ENCODE measurements around the gene FAM13A.
"Not testable (repeated sequence)": the region's sequence is repeated elsewhere in the genome, so short reads cannot be mapped to it uniquely, and the experiment has no call there.

Gene FAM13A

GRCh38 chr4:88860586-88860985, 196.4 kb downstream of the FAM13A start:
- DNase-seq (ENCODE audit: insufficient read length, low spot score) (no peak), FAIRE-seq (no peak)
- TF ChIP-seq TAF1 (IDR thresholded peaks at IDR 0.05; ENCODE audit: low read depth, low read length), result no peak
- no peak for TF ChIP-seq PAX5 (IDR thresholded peaks at IDR 0.05; ENCODE audit: insufficient read depth, low read length, severe bottlenecking)
- no peak for TF ChIP-seq POLR2A (IDR thresholded peaks at IDR 0.05; ENCODE audit: low read depth, low read length)

- FAIRE-seq (no peak), DNase-seq (ENCODE audit: insufficient read length, low spot score) (no peak)
- no peak for TF ChIP-seq POLR2A (IDR thresholded peaks at IDR 0.05; ENCODE audit: low read depth, low read length)
- TF ChIP-seq POU2F2 (IDR thresholded peaks at IDR 0.05; ENCODE audit: low read depth, low read length), result no peak
- TF ChIP-seq PAX5 (IDR thresholded peaks at IDR 0.05; ENCODE audit: insufficient read depth, low read length, severe bottlenecking), result no peak
- no peak for TF ChIP-seq POLR2AphosphoS5 (IDR thresholded peaks at IDR 0.05; ENCODE audit: low read depth, low read length)
- TF ChIP-seq TAF1 (IDR thresholded peaks at IDR 0.05; ENCODE audit: low read depth, low read length), result no peak
- no peak for TF ChIP-seq SPI1 (IDR thresholded peaks at IDR 0.05; ENCODE audit: low read depth, low read length)
These were observed 197.7 kb downstream of the FAM13A start for GRCh38 chr4:88859191-88859812.

DNA sequence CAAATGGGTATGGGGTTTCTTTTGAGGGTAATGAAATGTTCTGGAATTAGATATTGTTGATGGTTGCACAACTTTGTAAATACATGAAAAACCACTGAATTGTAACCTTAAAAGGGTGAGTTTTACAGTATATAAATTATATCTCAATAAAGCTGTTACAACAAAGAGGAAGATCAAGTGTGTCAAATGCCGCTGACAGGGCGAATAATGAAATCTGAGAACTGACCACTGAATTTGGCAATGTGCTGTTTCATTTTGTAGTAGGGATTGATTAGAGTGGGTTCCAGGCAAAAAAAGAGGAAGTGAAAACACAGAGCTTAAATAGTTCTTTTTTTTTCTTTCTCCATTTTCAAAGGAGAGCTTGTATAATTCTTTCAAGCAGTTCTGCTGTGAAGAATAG, 198.2 kb downstream of the FAM13A start:
- FAIRE-seq (no peak), DNase-seq (ENCODE audit: insufficient read length, low spot score) (no peak)

GRCh38 chr4:88857588-88857987, 199.4 kb downstream of the FAM13A start:
- no peak for TF ChIP-seq SPI1 (IDR thresholded peaks at IDR 0.05; ENCODE audit: low read depth, low read length)
- no peak for TF ChIP-seq POU2F2 (IDR thresholded peaks at IDR 0.05; ENCODE audit: low read depth, low read length)
- TF ChIP-seq POLR2AphosphoS5 (IDR thresholded peaks at IDR 0.05; ENCODE audit: low read depth, low read length), result no peak
- no peak for TF ChIP-seq PAX5 (IDR thresholded peaks at IDR 0.05; ENCODE audit: insufficient read depth, low read length, severe bottlenecking)
- TF ChIP-seq POLR2A (IDR thresholded peaks at IDR 0.05; ENCODE audit: low read depth, low read length), result no peak
- no peak for TF ChIP-seq TAF1 (IDR thresholded peaks at IDR 0.05; ENCODE audit: low read depth, low read length)
- FAIRE-seq, result no peak
- no peak for DNase-seq (ENCODE audit: insufficient read length, low spot score)

More for the DNA sequence above, 198.2 kb downstream of the FAM13A start:
- TF ChIP-seq SPI1 (IDR thresholded peaks at IDR 0.05; ENCODE audit: low read depth, low read length) (peak; percentile 99), POLR2A (IDR thresholded peaks at IDR 0.05; ENCODE audit: low read depth, low read length) (no peak), TAF1 (IDR thresholded peaks at IDR 0.05; ENCODE audit: low read depth, low read length) (no peak)

- FAIRE-seq (no peak), DNase-seq (ENCODE audit: insufficient read length, low spot score) (no peak)
- TF ChIP-seq POLR2AphosphoS5 (IDR thresholded peaks at IDR 0.05; ENCODE audit: low read depth, low read length), result no peak
- TF ChIP-seq SPI1 (IDR thresholded peaks at IDR 0.05; ENCODE audit: low read depth, low read length), result no peak
These were observed 202.5 kb downstream of the FAM13A start for GRCh38 chr4:88854481-88854880.

- not testable (repeated sequence) for DNase-seq (ENCODE audit: insufficient read length, low spot score); FAIRE-seq
These were observed 203.4 kb downstream of the FAM13A start for GRCh38 chr4:88853583-88853982.

DNA sequence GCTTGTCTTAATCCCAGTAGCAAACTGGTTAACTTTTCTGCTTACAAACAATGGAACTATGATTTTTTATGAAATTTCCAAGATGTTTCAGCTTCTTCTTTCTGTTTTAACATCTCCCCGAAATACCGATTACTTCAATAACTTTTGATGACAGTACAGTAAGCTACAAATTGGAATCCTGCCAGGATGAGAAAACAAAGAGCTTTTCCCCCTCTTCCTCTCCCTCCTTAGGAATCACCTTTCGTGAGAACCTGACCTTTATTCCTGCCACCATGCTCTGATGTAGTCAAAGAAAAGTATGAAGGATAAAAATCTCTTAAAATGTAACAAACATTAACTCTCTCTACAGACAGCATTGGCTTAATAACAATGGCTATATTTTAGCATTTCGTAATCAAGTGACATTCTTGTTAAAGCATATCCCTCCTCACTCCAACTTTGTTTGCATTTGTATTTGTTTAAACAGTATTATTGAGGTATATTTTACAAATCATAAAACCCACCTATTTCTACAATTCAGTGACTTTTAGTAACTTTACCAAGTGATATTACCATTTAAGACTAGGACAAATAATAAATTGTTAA, 210.7 kb downstream of the FAM13A start:
- no peak for TF ChIP-seq TAF1 (IDR thresholded peaks at IDR 0.05; ENCODE audit: low read depth, low read length)
- TF ChIP-seq PAX5 (IDR thresholded peaks at IDR 0.05; ENCODE audit: insufficient read depth, low read length, severe bottlenecking), result no peak
- no peak for TF ChIP-seq POU2F2 (IDR thresholded peaks at IDR 0.05; ENCODE audit: low read depth, low read length)
- no peak for TF ChIP-seq POLR2AphosphoS5 (IDR thresholded peaks at IDR 0.05; ENCODE audit: low read depth, low read length)
- no peak for TF ChIP-seq SPI1 (IDR thresholded peaks at IDR 0.05; ENCODE audit: low read depth, low read length)
- TF ChIP-seq POLR2A (IDR thresholded peaks at IDR 0.05; ENCODE audit: low read depth, low read length), result no peak
- DNase-seq (ENCODE audit: insufficient read length, low spot score), result no peak
- FAIRE-seq, result no peak

- DNase-seq (ENCODE audit: insufficient read length, low spot score) (no peak), FAIRE-seq (no peak)
- TF ChIP-seq POLR2A (IDR thresholded peaks at IDR 0.05; ENCODE audit: low read depth, low read length) (no peak), POLR2AphosphoS5 (IDR thresholded peaks at IDR 0.05; ENCODE audit: low read depth, low read length) (no peak), PAX5 (IDR thresholded peaks at IDR 0.05; ENCODE audit: insufficient read depth, low read length, severe bottlenecking) (no peak), POU2F2 (IDR thresholded peaks at IDR 0.05; ENCODE audit: low read depth, low read length) (no peak), SPI1 (IDR thresholded peaks at IDR 0.05; ENCODE audit: low read depth, low read length) (no peak), TAF1 (IDR thresholded peaks at IDR 0.05; ENCODE audit: low read depth, low read length) (no peak)
These were observed 213.8 kb downstream of the FAM13A start for GRCh38 chr4:88843067-88843685.

- FAIRE-seq (no peak), DNase-seq (ENCODE audit: insufficient read length, low spot score) (no peak)
- TF ChIP-seq PAX5 (IDR thresholded peaks at IDR 0.05; ENCODE audit: insufficient read depth, low read length, severe bottlenecking) (no peak), TAF1 (IDR thresholded peaks at IDR 0.05; ENCODE audit: low read depth, low read length) (no peak), SPI1 (IDR thresholded peaks at IDR 0.05; ENCODE audit: low read depth, low read length) (no peak), POLR2A (IDR thresholded peaks at IDR 0.05; ENCODE audit: low read depth, low read length) (no peak), POU2F2 (IDR thresholded peaks at IDR 0.05; ENCODE audit: low read depth, low read length) (no peak), POLR2AphosphoS5 (IDR thresholded peaks at IDR 0.05; ENCODE audit: low read depth, low read length) (no peak)
These were observed 215.3 kb downstream of the FAM13A start for GRCh38 chr4:88841635-88842034.

DNA sequence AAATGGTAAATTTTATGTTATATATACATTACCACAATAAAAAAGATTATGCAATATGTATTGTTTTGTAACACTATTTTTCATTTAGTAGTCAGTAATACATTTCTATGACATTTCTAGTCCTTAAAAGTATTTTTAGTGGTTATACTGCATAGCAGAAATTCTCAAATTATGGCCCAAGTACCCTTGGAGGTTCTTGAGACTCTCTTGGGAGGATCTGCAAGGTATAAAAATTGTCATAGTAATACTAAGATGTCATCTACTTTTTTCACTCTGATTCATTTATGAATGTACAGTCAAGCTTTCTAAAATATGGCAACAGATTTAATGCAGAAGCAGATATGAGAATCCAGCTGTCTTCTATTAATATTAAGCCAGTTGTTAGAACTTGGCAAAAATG, 220.8 kb downstream of the FAM13A start:
- DNase-seq (ENCODE audit: insufficient read length, low spot score) (no peak), FAIRE-seq (no peak)
- TF ChIP-seq POLR2A (IDR thresholded peaks at IDR 0.05; ENCODE audit: low read depth, low read length) (no peak), TAF1 (IDR thresholded peaks at IDR 0.05; ENCODE audit: low read depth, low read length) (no peak), SPI1 (IDR thresholded peaks at IDR 0.05; ENCODE audit: low read depth, low read length) (no peak), POLR2AphosphoS5 (IDR thresholded peaks at IDR 0.05; ENCODE audit: low read depth, low read length) (no peak), POU2F2 (IDR thresholded peaks at IDR 0.05; ENCODE audit: low read depth, low read length) (no peak), PAX5 (IDR thresholded peaks at IDR 0.05; ENCODE audit: insufficient read depth, low read length, severe bottlenecking) (no peak)

Measured in GM12891 (cell line).